Measurements from ENCODE around the gene LRCH4. TPM values are rescaled to one million over a fixed set of nuclear protein-coding genes. Genes with fewer than 3 reads are reported as not detected.
"Not testable (repeated sequence)": the region's sequence is repeated elsewhere in the genome, so short reads cannot be mapped to it uniquely, and the experiment has no call there.

Gene LRCH4
- total RNA-seq, 4 donors from 2014 or later: 55.0 to 107 (median 76.6) TPM

DNA sequence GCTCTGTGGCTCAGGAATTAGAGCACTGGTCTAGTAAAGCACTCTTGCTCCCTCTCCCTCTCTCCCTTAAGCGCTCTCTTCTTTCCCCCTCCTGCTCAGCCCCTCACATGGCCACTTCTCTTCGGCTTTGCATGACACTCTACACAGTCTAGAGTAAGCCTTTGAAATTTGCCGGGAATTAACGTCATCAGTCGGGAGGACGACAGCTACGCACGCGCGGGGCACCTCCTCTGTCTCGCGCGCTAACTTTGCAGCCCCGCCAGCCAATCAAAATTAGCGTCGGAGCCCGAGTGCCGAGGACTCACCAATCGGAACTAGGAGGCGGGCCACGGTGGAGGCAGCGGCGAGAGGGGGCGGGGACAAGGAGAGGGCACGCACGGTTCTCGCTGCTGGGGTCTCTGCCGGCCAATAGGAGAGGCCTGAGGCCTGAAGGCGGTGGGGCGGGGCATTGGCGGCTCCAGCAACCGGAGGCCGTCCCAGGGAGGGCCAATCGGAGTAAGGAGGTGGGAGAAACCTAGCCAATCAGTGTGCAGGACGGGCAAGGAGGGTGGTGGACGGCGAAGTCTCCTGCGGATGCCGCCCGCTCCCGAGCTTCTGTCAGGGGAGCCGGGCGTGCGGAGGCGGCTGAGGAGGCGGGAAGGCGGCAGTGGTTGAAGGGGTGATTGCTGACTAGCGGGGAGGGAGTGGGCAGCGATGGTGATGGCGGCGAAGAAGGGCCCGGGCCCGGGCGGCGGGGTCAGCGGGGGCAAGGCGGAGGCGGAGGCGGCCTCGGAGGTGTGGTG, 47.1 kb downstream of the LRCH4 start, which contains the start of gene AGFG2:
Gene AGFG2, plus strand, starts transcription at position 550 of the 782 bp plus-strand sequence. Its CDS starts 144 bp downstream, at position 694.
- H3K27me3 ChIP-seq: no peaks in the 10 kb centered on the region
- no peaks in the 10 kb centered on the region for H3K36me3 ChIP-seq
- TF ChIP-seq, protein P1, sequence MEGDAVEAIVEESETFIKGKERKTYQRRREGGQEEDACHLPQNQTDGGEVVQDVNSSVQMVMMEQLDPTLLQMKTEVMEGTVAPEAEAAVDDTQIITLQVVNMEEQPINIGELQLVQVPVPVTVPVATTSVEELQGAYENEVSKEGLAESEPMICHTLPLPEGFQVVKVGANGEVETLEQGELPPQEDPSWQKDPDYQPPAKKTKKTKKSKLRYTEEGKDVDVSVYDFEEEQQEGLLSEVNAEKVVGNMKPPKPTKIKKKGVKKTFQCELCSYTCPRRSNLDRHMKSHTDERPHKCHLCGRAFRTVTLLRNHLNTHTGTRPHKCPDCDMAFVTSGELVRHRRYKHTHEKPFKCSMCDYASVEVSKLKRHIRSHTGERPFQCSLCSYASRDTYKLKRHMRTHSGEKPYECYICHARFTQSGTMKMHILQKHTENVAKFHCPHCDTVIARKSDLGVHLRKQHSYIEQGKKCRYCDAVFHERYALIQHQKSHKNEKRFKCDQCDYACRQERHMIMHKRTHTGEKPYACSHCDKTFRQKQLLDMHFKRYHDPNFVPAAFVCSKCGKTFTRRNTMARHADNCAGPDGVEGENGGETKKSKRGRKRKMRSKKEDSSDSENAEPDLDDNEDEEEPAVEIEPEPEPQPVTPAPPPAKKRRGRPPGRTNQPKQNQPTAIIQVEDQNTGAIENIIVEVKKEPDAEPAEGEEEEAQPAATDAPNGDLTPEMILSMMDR (IDR thresholded peaks at IDR 0.05): no peak
- peak in 1 of 2 donors; percentile 93 for TF ChIP-seq POLR2A (IDR thresholded peaks at IDR 0.05)
- 0 to 1% methylated on average over 53 to 59 of the region's 60 CpGs for WGBS, 2 donors
- H3K27ac ChIP-seq: peak within 1 kb of the TSS in 2 of 3 donors; percentile 50 to 57
- H3K4me1 ChIP-seq: peaks cover 11 to 18% of the 10 kb centered on the region in 2 donors
- peak; percentile 100 for DNase-seq
- intact Hi-C loops (cut with DNase I): no loop called here
- no peaks in the 10 kb centered on the region for H3K9me3 ChIP-seq
- peak within 1 kb of the TSS in 2 of 3 donors; percentile 40 to 83 for H3K4me3 ChIP-seq (replicated peaks in 1 of 3)

DNA sequence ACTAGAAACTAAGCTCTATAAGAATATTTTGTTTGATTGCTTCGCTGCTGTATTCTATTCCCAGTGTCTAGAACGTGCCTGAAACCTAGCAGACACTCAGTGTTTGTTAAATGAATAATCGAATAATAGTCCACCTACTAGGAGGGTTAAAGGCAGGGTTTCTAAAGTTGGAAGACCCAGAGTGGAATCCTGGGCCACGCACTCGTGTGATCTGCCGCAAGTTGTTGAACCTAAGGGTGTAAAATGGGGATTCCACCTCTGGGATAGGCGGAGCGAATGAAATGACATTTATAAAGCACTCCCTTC, 47.6 kb downstream of the LRCH4 start:
- TF ChIP-seq, protein P1 (IDR thresholded peaks at IDR 0.05): no peak
- no peak for TF ChIP-seq POLR2A (IDR thresholded peaks at IDR 0.05)
- H3K36me3 ChIP-seq: no peaks in the 10 kb centered on the region
- peaks cover 8 to 17% of the 10 kb centered on the region in 2 donors for H3K4me1 ChIP-seq
- no peaks in the 10 kb centered on the region for H3K27me3 ChIP-seq
- 8 to 10% methylated on average over 8 of the region's 8 CpGs for WGBS, 2 donors
- intact Hi-C loops (cut with DNase I): no loop called here
- no peak overlapping the region for H3K4me3 ChIP-seq (replicated peaks in 1 of 3)
- H3K9me3 ChIP-seq: no peaks in the 10 kb centered on the region
- no peak overlapping the region for H3K27ac ChIP-seq
- no peak for DNase-seq

DNA sequence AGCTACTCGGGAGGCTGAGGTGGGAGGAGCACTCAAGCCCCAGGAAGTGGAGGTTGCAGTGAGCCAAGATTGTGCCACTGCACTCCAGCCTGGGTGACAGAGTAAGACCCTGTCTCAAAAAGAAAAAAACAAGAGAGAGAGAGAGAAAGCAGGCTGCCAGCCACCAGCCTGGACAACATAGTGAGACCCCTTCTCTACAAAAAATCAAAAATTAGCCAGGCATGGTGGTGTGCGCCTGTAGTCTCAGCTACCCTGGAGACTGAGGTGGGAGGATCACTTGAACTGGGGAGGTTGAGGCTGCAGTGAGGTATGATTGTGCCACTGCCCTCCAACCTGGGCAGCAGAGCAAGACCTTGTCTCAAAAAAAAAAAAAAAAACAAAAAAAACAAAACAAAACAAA, 49.2 kb downstream of the LRCH4 start:
- H3K36me3 ChIP-seq; intact Hi-C loops (cut with DNase I); H3K9me3 ChIP-seq; H3K4me3 ChIP-seq (replicated peaks in 1 of 3); H3K27ac ChIP-seq; H3K27me3 ChIP-seq; DNase-seq: not testable (repeated sequence)
- 91 to 94% methylated on average over 2 of the region's 2 CpGs for WGBS, 2 donors
- H3K4me1 ChIP-seq: peaks cover 8 to 15% of the 10 kb centered on the region in 2 donors

DNA sequence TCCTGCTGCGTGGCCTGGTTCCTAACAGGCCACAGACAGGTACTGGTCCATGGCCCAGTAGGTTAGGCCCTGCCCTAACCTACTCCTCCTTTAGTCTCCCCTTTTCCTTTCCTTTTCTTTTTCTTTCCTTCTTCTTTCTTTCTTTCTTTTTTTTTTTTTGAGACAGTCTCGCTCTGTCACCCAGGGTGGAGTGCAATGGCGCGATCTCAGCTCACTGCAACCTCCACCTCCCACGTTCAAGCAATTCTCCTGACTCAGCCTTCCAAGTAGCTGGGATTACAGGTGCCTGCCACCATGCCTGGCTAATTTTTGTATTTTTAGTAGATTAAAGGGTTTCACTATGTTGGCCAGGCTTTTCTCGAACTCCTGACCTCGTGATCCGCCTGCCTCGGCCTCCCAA, 49.9 kb downstream of the LRCH4 start:
- H3K4me3 ChIP-seq (replicated peaks in 1 of 3); H3K27ac ChIP-seq; H3K9me3 ChIP-seq; DNase-seq; intact Hi-C loops (cut with DNase I); H3K36me3 ChIP-seq; H3K27me3 ChIP-seq: not testable (repeated sequence)
- peaks cover 8 to 15% of the 10 kb centered on the region in 2 donors for H3K4me1 ChIP-seq
- WGBS, 2 donors: 86 to 89% methylated on average over 9 of the region's 9 CpGs

DNA sequence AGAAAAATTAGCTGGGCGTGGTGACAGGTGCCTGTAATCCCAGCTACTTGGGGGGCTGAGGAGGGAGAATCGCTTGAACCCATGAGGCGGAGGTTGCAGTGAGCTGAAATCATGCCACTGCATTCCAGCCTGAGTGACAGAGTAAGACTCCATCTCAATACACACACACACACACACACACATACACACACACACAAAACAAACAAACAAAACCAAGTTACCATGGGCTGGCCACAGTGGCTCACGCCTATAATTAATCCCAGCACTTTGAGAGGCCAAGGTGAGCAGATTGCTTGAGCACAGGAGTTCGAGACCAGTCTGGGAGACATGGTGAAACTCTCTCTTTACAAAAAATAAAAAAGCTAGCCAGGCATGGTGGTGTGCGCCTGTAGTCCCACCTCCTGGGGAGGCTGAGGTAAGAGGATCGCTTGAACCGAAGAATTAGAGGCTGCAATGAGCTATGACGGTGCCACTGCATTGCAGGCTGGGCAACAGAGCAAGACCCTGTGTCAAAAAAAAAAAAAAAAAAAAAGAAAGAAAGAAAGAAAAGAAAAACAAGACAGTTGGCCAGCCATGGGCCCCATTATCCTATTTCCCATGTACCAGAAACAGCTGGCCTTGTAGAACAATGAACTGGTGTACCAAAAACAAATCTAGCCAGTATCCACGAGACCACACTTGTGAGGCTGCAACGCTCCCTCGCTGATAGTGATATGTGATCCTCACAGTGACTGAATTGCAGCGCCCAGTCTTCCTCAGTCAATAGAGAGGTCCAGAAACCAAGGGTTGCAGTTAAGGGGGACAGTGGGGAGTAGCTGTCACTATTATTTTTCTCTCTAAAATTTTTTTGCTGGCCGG, 53.5 kb downstream of the LRCH4 start:
- TF ChIP-seq POLR2A (IDR thresholded peaks at IDR 0.05): no peak
- TF ChIP-seq, protein P1 (IDR thresholded peaks at IDR 0.05): no peak
- no peak for DNase-seq
- H3K4me1 ChIP-seq: no peaks in the 10 kb centered on the region
- no peak overlapping the region for H3K27ac ChIP-seq
- H3K9me3 ChIP-seq: no peaks in the 10 kb centered on the region
- no peaks in the 10 kb centered on the region for H3K36me3 ChIP-seq
- no peak overlapping the region for H3K4me3 ChIP-seq (replicated peaks in 1 of 3)
- WGBS, 2 donors: 85 to 92% methylated on average over 14 of the region's 14 CpGs
- H3K27me3 ChIP-seq: no peaks in the 10 kb centered on the region
- intact Hi-C loops (cut with DNase I): no loop called here

DNA sequence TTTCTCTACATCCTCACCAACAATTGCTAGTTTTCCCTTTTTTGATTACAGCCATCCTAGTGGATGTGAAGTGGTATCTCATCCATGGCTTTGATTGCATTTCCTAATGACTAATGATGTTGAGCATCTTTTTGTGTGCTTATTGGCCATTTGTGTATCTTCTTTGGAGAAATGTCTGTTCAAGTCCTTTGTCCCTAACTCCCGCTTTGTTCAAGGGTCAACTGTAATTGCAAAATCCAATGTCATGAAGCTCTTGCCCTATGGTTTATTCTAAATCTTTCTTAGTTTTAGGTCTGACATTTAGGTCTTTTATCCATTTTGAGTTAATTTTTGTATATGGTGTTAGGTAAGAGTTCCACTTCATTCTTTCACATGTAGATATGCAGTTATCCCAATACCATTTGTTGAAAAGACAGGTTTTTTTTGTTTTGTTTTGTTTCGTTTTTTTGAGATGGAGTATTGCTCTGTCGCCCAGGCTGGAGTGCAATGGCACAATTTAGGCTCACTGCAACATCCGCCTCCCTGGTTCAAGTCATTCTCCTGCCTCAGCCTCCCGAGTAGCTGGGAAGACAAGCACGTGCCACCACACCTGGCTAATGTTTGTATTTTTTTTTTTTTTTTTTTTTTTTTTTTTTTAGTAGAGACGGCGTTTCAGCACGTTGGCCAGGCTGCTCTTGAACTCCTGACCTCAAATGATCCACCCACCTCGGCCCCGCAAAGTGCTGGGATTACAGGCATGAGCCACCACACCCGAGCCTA, 57.6 kb downstream of the LRCH4 start:
- intact Hi-C loops (cut with DNase I): not testable (repeated sequence)
- 85 to 88% methylated on average over 12 of the region's 12 CpGs for WGBS, 2 donors

More for the DNA sequence above, 57.6 kb downstream of the LRCH4 start:
- H3K27me3 ChIP-seq; H3K4me1 ChIP-seq; H3K36me3 ChIP-seq; H3K27ac ChIP-seq; H3K4me3 ChIP-seq (replicated peaks in 1 of 3); H3K9me3 ChIP-seq; DNase-seq: not testable (repeated sequence)

Measured in thyroid gland (tissue), 4 donors.